GM23338 (cell line): ENCODE results near the gene TMEM53. TPM values are rescaled to one million over a fixed set of nuclear protein-coding genes. Genes with fewer than 3 reads are reported as not detected.
A peak's percentile ranks its signal among the peaks of the same experiment; 100 is the strongest.

Experiments used
- ATAC-seq: fragments of 200-7000 bp; cut with Tn5 transposase; 3 replicates; pipeline ENCODE4 v1.9.1; 2020
- DNase-seq: peaks from one replicate; pipeline ENCODE4 v3.0.0-alpha.2; 2015; ENCODE audit warnings: low spot score
- H2AFZ ChIP-seq: fragments of 200-600 bp; sonication (generic); 2 replicates; pipeline ENCODE4 v1.8.0; 2016; ENCODE audit warnings: antibody characterized with exemption, mild to moderate bottlenecking, moderate library complexity
- H3F3A ChIP-seq: fragments of 200-600 bp; sonication (generic); replicated peaks from 2 replicates; pipeline ENCODE4 v1.8.0; 2017; ENCODE audit warnings: antibody characterized with exemption, mixed run types, low read depth
- H3K27ac ChIP-seq: fragments of 200-600 bp; sonication (generic); 2 replicates; pipeline ENCODE4 v1.6.1; 2016; ENCODE audit warnings: low read depth
- H3K27me3 ChIP-seq: fragments of 200-600 bp; sonication (generic); 2 replicates; pipeline ENCODE4 v1.8.0; 2016; ENCODE audit warnings: mild to moderate bottlenecking, mixed run types, moderate library complexity; ENCODE audit not compliant: insufficient read depth
- H3K36me3 ChIP-seq: fragments of 200-600 bp; sonication (generic); 2 replicates; pipeline ENCODE4 v1.8.0; 2016; ENCODE audit warnings: mild to moderate bottlenecking; ENCODE audit not compliant: insufficient read depth
- H3K4me1 ChIP-seq: fragments of 200-600 bp; sonication (generic); 2 replicates; pipeline ENCODE4 v1.8.0; 2016; ENCODE audit warnings: mild to moderate bottlenecking, moderate library complexity; ENCODE audit not compliant: insufficient read depth
- H3K4me2 ChIP-seq: fragments of 200-600 bp; sonication (generic); 2 replicates; pipeline ENCODE4 v1.7.1; 2017; ENCODE audit warnings: mixed run types
- H3K4me3 ChIP-seq: fragments of 200-600 bp; sonication (generic); 2 replicates; pipeline ENCODE4 v1.6.1; 2016; ENCODE audit warnings: mixed run types
- H3K79me2 ChIP-seq: fragments of 200-600 bp; sonication (generic); replicated peaks from 2 replicates; pipeline ENCODE4 v1.8.0; 2017; ENCODE audit warnings: mild to moderate bottlenecking; ENCODE audit not compliant: insufficient read depth
- H3K9me2 ChIP-seq: fragments of 200-600 bp; sonication (generic); 2 replicates; pipeline ENCODE4 v1.8.0; 2017; ENCODE audit not compliant: insufficient read depth
- H4K20me1 ChIP-seq: fragments of 200-600 bp; sonication (generic); replicated peaks from 2 replicates; pipeline ENCODE4 v1.8.0; 2017; ENCODE audit warnings: mild to moderate bottlenecking; ENCODE audit not compliant: insufficient read depth
- H3K27ac Mint-ChIP-seq: 2 replicates; pipeline ENCODE4 v1.8.0; 2020; ENCODE audit warnings: inconsistent platforms, mild to moderate bottlenecking, moderate library complexity, mixed read lengths
- H3K27me3 Mint-ChIP-seq: 3 replicates; pipeline ENCODE4 v1.8.0; 2022; ENCODE audit warnings: low read depth, mild to moderate bottlenecking, moderate library complexity, mixed read lengths, inconsistent platforms; ENCODE audit not compliant: insufficient read depth, poor library complexity
- H3K36me3 Mint-ChIP-seq: 3 replicates; pipeline ENCODE4 v1.8.0; 2021; ENCODE audit warnings: low read depth, mild to moderate bottlenecking, inconsistent platforms, moderate library complexity, mixed read lengths
- H3K4me1 Mint-ChIP-seq: 3 replicates; pipeline ENCODE4 v1.8.0; 2020; ENCODE audit warnings: mild to moderate bottlenecking, inconsistent platforms, mixed read lengths
- H3K4me3 Mint-ChIP-seq: 3 replicates; pipeline ENCODE4 v1.8.0; 2021; ENCODE audit warnings: moderate library complexity, mild to moderate bottlenecking, inconsistent platforms, mixed read lengths
- H3K9me3 Mint-ChIP-seq: 3 replicates; pipeline ENCODE4 v1.8.0; 2020; ENCODE audit warnings: moderate library complexity, mild to moderate bottlenecking, inconsistent platforms, mixed read lengths
- EZH2phosphoT487 ChIP-seq: fragments of 200-600 bp; sonication (generic); IDR thresholded peaks from one replicate; pipeline ENCODE4 v1.8.1; 2018; ENCODE audit warnings: antibody characterized with exemption; ENCODE audit not compliant: unreplicated experiment
- JUNB ChIP-seq: IDR thresholded peaks from one replicate; pipeline ENCODE4 v1.6.1; 2016; ENCODE audit warnings: antibody characterized with exemption; ENCODE audit not compliant: unreplicated experiment
- POLR2AphosphoS5 ChIP-seq: IDR thresholded peaks from 2 replicates; pipeline ENCODE4 v1.6.1; 2016; ENCODE audit warnings: antibody characterized with exemption, low read depth
- ZNF114 ChIP-seq: fragments of 250-450 bp; sonication (Bioruptor Pico); IDR thresholded peaks from 2 replicates; pipeline ENCODE4 v1.5.0; 2020; ENCODE audit warnings: mild to moderate bottlenecking, moderate library complexity
- ZNF331 ChIP-seq: fragments of 250-450 bp; sonication (Bioruptor Pico); IDR thresholded peaks from 2 replicates; pipeline ENCODE4 v1.5.0; 2020; ENCODE audit warnings: low read depth, mild to moderate bottlenecking, moderate library complexity
- ZNF462 ChIP-seq: fragments of 250-450 bp; sonication (Bioruptor Pico); IDR thresholded peaks from 2 replicates; pipeline ENCODE4 v1.5.0; 2020; ENCODE audit warnings: mild to moderate bottlenecking, moderate library complexity
- polyA plus RNA-seq: library from polyadenylated mRNA; unstranded; fragments of >200 nt; fragmentation: Nextera tagmentation; extraction: Ambion mirVana; gene quantifications from 2 replicates; pipeline ENCODE4 v1.2.1, GENCODE V29; 2016
- total RNA-seq: library from RNA; depleted of rRNA; stranded (reverse); fragments of >200 nt; shearing (Covaris generic); gene quantifications from 2 replicates; pipeline ENCODE4 v1.2.3, GENCODE V29; 2014

TMEM53 gene
- total and polyA plus RNA-seq, 2 experiments from 2014 or later, result 15.4 to 20.8 TPM

DNA sequence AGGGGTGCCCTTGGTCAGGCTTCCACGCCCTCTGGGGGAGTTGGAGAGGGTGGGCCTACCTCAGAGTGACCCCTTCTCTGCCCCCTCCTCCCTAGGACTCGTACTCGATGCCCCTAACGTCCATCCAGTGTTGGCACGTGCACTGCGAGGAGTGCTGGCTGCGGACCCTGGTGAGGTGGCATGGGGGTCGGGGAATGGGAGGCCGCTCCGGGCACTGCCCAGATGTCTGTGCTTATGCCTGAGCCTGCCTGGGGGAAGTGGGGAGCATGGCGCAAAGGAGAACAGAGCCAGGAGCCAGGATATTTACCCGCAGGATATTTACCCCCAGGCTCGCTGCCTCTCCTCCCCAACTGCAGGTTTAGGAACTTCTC, 24.5 kb downstream of the TMEM53 start:
- no peak overlapping the region for H3K4me3 Mint-ChIP-seq
- H3K9me3 Mint-ChIP-seq, result no peaks in the 10 kb centered on the region
- no peaks in the 10 kb centered on the region for H3K9me2 ChIP-seq
- peaks cover 14% of the 10 kb centered on the region; the same call in 1 of the 2 replicates for H3K4me1 ChIP-seq
- H3K27ac Mint-ChIP-seq, result peak overlapping the region; percentile 88
- TF ChIP-seq ZNF331 (no peak), ZNF462 (no peak), JUNB (no peak)
- H3K36me3 ChIP-seq, result peaks cover 15% of the 10 kb centered on the region
- no peak overlapping the region for H2AFZ ChIP-seq
- peak overlapping the region; percentile 50; the same call in 1 of the 2 replicates for H3K27ac ChIP-seq
- no peak overlapping the region for H3K4me3 ChIP-seq
- H3K79me2 ChIP-seq, result no peaks in the 10 kb centered on the region
- no peak overlapping the region for H3K4me2 ChIP-seq
- H3F3A ChIP-seq, result peaks cover 10% of the 10 kb centered on the region; the same call in 1 of the 2 replicates
- H3K27me3 ChIP-seq, result no peaks in the 10 kb centered on the region
- no peak for ATAC-seq
- H3K36me3 Mint-ChIP-seq, result peaks cover 46% of the 10 kb centered on the region
- peaks cover 41% of the 10 kb centered on the region for H3K4me1 Mint-ChIP-seq
- peaks cover 17% of the 10 kb centered on the region for H3K27me3 Mint-ChIP-seq
- peaks cover 12% of the 10 kb centered on the region for H4K20me1 ChIP-seq
- no peak for DNase-seq

DNA sequence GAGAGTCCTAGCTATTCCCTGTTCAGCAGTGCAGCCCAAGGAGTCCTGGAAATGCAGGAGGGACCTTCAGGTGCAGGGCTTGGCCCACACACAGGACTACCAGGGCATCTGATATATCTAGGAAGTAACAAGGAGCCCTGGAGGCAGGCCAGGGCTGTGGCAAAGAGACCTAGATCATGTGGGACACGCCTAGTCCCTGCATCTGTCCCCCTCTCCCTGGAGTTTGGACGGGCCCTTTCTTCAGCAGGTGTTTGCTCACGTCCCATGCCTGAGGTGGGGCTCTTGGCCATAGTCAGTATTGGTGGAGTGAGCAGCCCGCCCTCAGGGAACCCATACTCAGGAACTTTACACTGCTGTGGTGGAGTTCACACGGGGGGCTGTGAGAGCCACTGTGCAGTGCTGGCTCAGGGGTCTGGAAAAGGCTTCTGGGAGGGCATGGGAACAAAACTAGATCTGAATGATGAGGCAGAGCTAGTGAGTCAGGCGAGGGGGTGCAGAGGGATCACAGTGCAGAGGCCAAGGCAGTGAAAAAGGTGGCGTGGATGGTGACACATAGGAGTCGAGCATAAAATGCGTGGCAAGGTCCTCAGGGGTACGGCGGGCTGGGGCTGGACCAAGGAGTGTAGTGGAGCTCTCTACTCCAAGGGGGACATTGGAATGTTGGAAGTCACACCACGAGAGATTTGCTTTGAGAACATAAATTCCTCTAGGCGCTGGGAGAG, 25.6 kb downstream of the TMEM53 start:
- no peaks in the 10 kb centered on the region for H3K79me2 ChIP-seq
- H3K4me3 ChIP-seq, result no peak overlapping the region
- Mint-ChIP-seq H3K27ac (peak overlapping the region; percentile 28; the same call in 1 of the 2 replicates), H3K4me3 (no peak overlapping the region), H3K9me3 (no peaks in the 10 kb centered on the region), H3K4me1 (peaks cover 40% of the 10 kb centered on the region), H3K36me3 (peaks cover 53% of the 10 kb centered on the region), H3K27me3 (peaks cover 11% of the 10 kb centered on the region)
- TF ChIP-seq POLR2AphosphoS5 (no peak), ZNF114 (CRISPR knock-in tag) (no peak), EZH2phosphoT487 (no peak)
- ATAC-seq (no peak), DNase-seq (no peak)
- no peak overlapping the region for H3K27ac ChIP-seq
- H3F3A ChIP-seq, result peaks cover 10% of the 10 kb centered on the region; the same call in 1 of the 2 replicates
- H2AFZ ChIP-seq, result no peak overlapping the region
- peaks cover 14% of the 10 kb centered on the region; the same call in 1 of the 2 replicates for H3K4me1 ChIP-seq
- no peaks in the 10 kb centered on the region for H3K27me3 ChIP-seq
- no peaks in the 10 kb centered on the region for H3K9me2 ChIP-seq
- H3K4me2 ChIP-seq, result no peak overlapping the region
- peaks cover 12% of the 10 kb centered on the region for H4K20me1 ChIP-seq
- peaks cover 15% of the 10 kb centered on the region for H3K36me3 ChIP-seq
